GM18951 (cell line): ENCODE data around the gene TEX19.

ENCODE experiments used
- POLR2A ChIP-seq: IDR thresholded peaks from 4 replicates; pipeline ENCODE4 v1.6.1; 2011; ENCODE audit warnings: mild to moderate bottlenecking; ENCODE audit not compliant: insufficient read length, insufficient read depth; ENCODE audit errors: extremely low read depth
- in situ Hi-C: fragments of 300-500 bp; cut with MboI; formaldehyde crosslinking; loops from one replicate; pipeline ENCODE4 v1.12.0; 2022; ENCODE audit warnings: low sequenced_read_pairs, mixed read lengths, inconsistent platforms; ENCODE audit not compliant: unreplicated experiment

TEX19 gene

DNA sequence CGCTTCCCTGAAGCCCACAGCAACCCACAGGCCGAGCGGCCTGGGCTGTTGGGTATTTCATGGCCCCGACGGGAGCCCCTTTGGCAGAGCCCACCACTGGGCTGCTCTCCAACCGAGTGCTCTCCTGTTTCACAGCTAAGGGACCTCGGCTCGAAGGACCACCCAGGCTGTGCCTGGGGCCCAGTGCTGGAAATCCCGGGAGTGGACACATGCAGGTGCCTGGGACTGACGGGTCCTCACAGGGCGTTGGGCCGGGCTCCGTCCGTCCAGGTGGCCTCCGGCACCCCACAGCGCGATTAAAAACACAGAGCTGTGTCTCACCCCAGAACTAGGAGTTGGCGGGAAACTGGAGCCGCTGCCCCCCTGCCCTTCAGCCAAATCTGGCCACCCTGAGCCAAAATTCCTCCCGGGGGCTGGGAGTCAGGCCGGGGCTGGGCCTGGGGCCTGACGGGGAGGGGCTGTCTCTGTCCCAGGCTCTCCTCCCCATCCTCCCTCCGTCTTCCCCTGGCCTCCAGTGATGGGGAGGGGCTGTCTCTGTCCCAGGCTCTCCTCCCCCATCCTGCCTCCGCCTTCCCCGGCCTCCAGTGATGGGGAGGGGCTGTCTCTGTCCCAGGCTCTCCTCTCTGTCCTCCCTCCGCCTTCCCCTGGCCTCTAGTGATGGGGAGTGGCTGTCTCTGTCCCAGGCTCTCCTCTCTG is 26.7 kb downstream of the TEX19 start:
- in situ Hi-C loops, result no loop called here
- no peak for TF ChIP-seq POLR2A

DNA sequence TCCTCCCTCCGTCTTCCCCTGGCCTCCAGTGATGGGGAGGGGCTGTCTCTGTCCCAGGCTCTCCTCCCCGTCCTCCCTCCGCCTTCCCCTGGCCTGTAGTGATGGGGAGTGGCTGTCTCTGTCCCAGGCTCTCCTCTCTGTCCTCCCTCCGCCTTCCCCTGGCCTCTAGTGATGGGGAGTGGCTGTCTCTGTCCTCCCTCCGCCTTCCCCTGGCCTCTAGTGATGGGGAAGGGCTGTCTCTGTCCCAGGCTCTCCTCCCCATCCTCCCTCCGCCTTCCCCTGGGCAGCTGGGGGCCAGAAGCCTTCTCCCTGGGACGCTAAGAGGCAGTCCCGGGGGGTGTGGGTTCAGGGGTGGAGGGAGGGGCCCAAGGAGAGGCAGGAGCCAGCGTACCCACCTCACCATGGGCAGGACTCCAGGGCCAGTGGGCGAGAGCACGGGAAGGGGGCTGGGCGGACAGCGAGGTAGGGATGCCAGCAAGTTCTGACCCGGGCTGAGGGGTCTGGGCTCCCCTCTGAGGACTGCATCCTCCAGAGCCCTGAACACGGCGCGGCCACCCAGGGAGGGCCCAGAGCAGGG is 27.3 kb downstream of the TEX19 start:
- in situ Hi-C loops, result no loop called here
- no peak for TF ChIP-seq POLR2A

DNA sequence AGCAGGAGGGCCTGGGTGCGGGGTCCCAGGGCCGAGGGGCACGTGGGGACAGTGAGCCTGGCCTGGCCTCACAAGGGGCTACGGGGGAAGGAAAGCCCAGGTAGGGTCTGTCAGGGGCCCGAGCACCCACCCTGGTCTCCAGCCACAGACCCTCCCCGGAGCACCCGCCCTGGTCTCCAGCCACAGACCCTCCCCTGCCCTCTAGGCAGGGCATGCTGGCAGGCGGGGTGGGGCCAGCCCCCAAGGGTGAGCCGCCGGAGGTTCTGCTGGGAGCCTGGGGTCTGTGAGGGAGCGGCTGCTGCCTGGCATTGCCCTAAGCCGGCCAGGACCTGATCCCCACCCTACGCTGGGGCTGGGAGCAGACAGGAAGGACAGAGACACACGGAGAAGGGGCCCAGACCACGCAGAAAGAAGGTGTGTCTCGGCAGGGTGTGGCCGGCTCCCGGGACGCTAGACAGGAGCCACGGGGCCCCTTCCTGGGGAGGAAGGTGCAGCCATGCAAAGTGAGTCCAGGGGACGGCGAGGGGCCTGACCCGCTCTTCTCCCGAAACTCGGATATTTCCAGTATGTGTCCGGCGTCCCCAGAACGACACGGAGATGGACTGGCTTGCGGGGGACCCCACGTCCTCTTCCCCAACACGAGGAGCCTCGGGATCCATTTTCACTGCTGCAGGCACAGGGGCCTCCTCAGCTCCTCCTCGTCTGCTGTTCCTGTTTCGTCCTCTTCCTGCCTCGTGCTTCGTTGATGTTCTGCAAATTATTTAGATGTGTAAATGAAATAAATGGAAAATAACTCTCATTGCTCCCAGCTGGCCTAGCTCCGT is 28.0 kb downstream of the TEX19 start:
- TF ChIP-seq POLR2A, result no peak

DNA sequence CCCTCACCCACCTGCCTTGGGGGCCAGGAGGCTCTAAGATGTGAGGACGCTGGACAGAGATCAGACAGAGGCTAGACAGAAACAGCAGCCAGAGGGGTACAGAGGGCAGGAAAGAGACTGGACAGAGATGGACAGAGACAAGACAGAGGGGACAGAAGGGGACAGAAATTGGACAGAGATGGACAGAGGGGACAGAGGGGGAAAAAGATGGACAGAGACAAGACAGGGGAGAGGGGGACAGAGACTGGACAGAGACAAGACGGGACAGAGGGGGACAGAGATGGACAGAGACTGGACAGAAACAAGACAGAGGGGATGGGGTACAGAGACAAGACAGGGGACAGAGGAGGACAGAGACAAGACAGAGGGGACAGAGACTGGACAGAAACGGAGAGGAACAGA is 28.7 kb downstream of the TEX19 start:
- TF ChIP-seq POLR2A, result no peak
- in situ Hi-C loops, result no loop called here

More for the DNA sequence above, 28.0 kb downstream of the TEX19 start:
- in situ Hi-C loops, result no loop called here

DNA sequence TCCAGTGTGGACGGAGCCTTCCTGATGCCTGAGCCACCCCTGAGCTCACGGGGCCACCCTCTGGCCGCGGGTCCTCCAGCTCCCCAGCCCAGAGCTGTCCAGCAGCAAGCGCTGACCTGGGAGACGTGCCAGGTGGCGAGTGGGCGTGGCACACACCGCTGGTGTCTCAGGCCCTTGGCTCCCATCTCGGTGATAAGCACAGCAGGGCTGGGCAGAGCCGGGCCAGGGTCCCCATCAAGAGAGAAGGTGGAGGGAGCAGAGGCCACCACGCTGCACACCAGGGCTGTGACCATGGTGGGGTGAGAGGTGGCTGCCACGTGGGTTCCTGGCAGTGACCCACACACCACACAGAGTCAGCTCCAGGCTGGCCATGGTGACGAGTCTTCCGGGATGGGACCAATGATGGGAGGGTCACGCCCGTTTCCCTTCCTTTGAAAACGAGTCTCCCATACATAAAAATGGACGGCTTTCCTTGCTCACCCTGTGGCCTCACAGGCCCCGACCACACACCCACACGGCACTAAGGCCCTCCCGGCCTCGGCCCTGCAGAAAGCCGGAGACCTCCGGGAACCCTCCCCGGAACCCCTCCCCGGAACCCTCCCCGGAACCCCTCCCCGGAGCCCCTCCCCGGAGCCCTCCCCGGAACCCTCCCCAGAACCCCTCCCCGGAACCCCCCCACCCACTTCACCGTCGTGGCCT is 29.3 kb downstream of the TEX19 start:
- in situ Hi-C loops, result no loop called here
- no peak for TF ChIP-seq POLR2A

DNA sequence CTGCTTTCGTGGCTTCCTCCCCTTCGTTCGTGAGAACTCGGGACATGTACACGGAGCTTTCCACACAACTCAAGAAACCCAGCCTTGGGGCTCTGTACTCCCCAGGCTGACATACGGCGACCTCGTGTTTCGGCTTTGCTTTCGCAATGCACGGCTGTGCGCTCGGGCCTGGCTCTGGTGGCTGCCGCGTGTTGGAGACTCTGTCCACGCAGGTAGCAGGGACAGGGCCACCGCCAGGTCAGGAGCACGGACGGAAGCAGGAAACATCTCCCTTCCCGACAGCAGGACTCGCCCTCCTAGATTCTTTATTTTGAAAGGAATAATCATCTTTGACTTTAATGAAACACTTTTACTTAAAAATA is 29.9 kb downstream of the TEX19 start:
- no peak for TF ChIP-seq POLR2A
- in situ Hi-C loops, result no loop called here

DNA sequence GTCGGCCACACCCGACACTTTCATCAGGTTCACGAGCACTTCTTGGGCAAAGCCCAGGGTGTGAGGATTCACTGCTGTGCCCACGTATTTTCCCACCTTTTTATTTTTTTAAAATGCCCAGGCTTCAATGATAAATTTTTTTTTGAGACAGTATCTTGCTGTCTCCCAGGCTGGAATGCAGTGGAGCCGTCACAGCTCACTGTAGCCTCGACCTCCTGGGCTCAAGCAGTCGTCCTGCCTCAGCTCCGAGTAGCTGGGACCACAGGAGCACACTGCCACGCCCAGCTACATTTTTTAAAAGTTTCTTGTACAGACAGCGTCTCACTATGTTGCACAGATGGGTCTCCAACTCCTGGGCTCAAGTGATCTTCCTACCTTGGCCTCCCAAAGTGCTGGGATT is 30.3 kb downstream of the TEX19 start:
- in situ Hi-C loops, result no loop called here

DNA sequence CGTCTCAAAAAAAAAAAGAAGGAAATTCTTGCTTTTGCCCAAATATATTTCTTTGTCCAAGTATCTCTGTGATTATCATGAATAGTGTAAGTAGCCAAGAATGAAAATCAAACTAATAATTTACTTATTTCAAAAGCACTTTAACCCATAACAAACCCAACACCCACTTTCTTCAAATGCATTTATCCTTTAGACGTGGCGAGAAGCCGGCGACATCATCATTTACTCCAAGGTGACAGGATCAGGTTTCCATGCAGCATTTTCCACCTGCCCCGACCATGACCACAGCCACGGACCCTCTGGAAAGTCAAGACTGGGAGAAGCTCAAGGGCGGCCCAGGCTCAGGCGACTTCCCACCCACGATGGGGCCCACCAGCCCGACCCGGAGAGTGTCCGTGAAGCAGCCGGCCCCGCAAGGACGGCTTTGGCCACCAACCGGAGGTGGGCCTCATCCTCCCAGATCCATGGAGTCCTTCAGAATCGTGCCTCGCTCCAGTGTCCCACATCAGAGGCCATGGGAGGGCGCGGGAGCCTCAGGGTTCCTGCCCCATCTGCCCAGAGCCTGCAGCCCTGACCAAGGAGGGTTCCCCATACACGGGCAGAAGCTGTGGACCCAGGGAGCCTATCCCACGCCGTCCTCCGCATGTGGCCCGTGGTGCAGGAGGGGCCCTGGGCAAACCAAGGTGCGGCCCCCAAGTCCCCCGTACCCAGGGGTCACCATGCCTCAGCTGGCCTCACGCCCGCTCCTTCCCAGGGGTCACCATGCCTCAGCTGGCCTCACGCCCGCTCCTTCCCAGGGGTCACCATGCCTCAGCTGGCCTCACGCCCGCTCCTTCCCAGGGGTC is 31.2 kb downstream of the TEX19 start:
- in situ Hi-C loops, result no loop called here
- no peak for TF ChIP-seq POLR2A

More for the DNA sequence above, 30.3 kb downstream of the TEX19 start:
- no peak for TF ChIP-seq POLR2A

DNA sequence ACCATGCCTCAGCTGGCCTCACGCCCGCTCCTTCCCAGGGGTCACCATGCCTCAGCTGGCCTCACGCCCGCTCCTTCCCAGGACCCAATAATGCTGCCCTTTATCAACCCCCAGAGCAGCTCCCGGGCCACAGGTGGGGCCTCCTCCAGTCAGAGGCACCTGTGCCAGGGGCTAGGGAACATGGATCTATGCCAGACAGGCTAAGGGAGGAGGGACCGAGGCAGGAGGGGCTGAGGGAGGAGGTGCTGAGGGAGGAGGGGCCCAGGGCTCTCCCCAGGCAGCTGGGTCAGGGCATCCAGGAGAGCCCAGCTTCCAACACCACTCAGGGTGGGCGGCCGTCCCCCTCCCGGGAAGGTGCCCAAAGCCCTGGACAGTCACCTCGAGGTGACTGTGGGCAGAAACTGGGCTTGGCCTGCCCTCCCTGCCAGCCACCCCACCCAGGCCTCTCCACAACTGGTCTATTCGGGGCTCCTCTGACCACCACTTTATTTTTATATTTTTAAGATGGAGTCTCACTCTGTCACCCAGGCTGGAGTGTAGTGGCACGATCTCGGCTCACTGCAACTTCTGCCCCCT is 31.9 kb downstream of the TEX19 start:
- in situ Hi-C loops, result no loop called here

DNA sequence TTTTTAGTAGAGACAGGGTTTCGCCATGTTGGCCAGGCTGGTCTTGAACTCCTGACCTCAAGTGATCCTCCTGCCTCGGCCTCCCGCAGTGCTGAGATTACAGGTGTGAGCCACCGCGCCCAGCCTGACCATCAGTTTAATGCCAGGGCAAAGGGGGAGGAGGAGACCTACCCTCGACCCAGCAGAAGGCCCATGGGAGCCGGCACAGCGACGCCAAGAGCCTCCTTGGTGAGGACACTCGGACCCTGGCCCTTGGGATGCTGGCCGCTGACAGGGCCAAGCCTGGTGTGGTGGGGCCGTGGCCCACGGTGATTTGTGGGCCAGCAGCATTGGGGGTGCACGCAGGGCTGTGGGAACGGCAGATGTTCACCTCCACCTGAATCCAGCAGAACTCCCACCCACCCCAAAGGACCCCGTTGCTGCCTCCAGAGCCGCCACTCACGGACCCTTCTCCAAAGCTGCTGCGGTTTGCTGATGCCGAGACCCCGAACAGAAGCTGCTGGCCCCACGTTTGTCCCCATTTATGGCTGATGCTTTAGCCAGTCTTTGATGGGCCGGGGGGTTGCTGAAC is 32.5 kb downstream of the TEX19 start:
- TF ChIP-seq POLR2A, result no peak
- in situ Hi-C loops, result no loop called here

More for the DNA sequence above, 31.9 kb downstream of the TEX19 start:
- no peak for TF ChIP-seq POLR2A

DNA sequence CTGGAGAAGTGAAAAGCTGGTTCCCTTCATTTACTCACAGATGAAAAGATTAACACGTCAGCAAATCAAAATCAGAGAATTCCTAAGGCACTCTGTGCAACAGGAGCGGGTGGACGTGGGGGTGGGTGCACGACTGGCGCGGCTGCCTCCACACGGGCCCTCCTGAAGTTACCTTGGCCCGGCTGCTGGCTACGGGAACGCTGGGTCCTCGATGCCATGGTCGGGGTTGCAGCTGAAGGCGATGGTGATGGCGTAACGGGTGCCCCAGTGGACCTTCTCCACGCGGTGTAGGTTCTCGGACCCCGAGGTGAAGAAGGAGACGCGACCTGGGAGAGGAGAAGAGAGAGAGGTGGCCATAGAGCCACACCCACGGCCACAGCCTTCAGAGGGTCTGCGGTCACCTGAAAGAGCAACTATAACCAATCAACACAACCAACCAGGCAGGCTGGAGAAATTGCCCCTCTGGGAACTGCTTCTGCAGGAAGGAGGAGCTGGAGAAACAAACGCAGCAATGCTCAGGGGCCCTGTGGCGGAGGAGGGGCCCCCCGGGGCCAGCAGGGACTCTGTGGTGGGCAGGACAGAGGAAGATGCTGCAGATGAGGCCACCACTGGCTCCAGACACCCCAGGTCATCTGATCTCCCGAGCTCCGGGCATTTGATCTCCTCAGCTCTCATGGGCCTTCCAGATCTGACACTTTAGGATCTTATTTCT is 33.3 kb downstream of the TEX19 start:
- no peak for TF ChIP-seq POLR2A
- in situ Hi-C loops, result no loop called here

DNA sequence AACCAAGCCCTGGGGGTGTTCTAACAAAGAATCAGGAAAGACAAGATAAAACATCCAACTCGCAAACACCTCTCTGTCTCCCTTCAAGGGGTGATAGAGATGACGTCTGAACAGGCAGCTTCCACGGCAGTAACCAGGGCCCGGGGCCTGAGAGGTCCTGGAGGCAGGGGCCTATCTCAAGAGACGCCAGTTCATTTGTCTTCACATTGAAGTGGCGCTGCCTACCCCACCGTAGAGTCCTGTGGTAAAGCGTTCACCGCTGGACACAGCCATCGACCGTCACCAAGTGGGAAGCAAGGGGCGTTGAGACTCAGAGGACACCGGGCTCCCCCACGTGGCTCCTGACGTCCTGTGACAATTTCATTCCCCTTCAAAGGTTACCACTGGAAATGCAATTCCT is 33.9 kb downstream of the TEX19 start:
- in situ Hi-C loops, result no loop called here
- no peak for TF ChIP-seq POLR2A

DNA sequence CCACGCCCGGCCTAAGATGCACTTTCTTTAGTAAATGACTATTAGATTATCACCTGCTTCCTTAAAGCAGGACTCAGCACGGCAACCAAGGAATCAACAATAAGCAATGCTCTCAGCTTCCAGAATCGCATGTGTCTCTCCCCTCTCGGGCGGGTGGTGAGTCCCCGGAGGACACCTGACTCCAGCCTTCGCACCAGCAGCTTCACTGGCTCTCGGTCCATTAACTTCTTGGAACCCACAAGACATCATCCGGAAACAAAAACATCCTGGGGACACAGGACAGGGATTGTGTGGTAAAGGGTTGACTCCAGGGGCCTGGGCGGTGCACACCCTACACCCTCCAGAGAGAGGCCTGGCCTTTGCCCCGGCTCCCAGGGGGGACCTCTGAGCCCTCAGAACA is 35.2 kb downstream of the TEX19 start:
- no peak for TF ChIP-seq POLR2A
- in situ Hi-C loops, result no loop called here
